ENCODE data around the gene CPA4. TPM values are rescaled to one million over a fixed set of nuclear protein-coding genes. Genes with fewer than 3 reads are reported as not detected.

Gene CPA4
- total RNA-seq, 2 experiments from 2014 or later = not detected

DNA sequence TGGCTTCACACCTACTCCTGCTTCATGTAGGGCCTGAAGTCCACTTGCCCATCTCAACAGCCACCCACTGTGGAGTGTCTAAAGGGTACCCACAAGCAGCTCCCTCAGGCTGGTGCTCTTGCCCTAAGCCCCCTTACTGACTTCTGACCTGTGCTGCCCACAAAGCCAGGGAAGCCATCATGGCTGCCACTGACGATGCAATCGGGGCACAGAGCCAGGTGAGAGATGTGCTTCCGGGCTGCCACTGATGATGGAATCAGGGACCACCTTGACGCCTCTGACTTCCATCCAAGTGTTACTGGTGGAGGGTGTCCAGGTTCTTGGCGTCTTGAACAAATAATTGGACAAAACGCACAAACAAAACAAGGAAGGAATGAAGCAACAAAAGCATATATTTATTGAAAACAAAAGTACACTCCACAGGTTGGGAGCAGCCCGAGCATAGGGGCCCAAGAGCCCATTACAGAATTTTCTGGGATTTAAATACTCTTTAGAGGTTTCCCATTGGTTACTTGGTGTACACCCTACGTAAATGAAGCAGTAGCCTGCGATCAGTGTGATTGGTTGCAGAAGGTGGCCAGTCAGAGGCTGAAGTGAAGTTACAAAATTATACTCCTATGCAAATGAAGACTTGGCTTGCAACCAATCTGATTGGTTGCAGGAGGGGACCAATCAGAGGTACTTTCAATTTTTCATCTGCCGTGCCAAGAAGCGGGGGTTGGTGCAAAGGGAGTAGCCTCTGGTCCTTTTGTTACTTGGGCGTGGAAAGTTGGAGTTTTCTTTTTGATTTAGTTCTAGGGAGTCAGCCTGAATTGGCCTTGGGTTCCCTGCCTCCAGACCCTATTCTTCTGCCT lies 21.8 kb upstream of the CPA4 start:
- H3K4me3 ChIP-seq (ENCODE audit: low read depth, low read length, poor library complexity, severe bottlenecking) = no peak overlapping the region
- TF ChIP-seq, protein P1, sequence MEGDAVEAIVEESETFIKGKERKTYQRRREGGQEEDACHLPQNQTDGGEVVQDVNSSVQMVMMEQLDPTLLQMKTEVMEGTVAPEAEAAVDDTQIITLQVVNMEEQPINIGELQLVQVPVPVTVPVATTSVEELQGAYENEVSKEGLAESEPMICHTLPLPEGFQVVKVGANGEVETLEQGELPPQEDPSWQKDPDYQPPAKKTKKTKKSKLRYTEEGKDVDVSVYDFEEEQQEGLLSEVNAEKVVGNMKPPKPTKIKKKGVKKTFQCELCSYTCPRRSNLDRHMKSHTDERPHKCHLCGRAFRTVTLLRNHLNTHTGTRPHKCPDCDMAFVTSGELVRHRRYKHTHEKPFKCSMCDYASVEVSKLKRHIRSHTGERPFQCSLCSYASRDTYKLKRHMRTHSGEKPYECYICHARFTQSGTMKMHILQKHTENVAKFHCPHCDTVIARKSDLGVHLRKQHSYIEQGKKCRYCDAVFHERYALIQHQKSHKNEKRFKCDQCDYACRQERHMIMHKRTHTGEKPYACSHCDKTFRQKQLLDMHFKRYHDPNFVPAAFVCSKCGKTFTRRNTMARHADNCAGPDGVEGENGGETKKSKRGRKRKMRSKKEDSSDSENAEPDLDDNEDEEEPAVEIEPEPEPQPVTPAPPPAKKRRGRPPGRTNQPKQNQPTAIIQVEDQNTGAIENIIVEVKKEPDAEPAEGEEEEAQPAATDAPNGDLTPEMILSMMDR (conservative IDR thresholded peaks at IDR 0.05; ENCODE audit: low read length) = no peak
- TF ChIP-seq EZH2phosphoT487 (IDR thresholded peaks at IDR 0.05; ENCODE audit: borderline replicate concordance, low read depth, low read length) = no peak
- ChIA-PET CTCF (ENCODE audit: unreplicated experiment) (no interaction called here), POLR2A (no interaction called here)
- no peak for DNase-seq (ENCODE audit: low spot score)
- no peaks in the 10 kb centered on the region for H3K79me2 ChIP-seq (ENCODE audit: insufficient read depth, low read depth, low read length)
- no peaks in the 10 kb centered on the region for H4K20me1 ChIP-seq (ENCODE audit: insufficient read depth, low read length)
- H3K4me1 ChIP-seq (ENCODE audit: insufficient read depth, low read length, poor library complexity, severe bottlenecking) = no peaks in the 10 kb centered on the region
- H3K9me3 ChIP-seq (ENCODE audit: low read length) = no peaks in the 10 kb centered on the region
- H3K4me2 ChIP-seq (ENCODE audit: low read length) = no peak overlapping the region
- no TSS peak for BruUV-seq (replicated peaks)
- no peaks in the 10 kb centered on the region for H3K9me2 ChIP-seq (ENCODE audit: insufficient read depth, low read length)
- H3K36me3 ChIP-seq (ENCODE audit: insufficient read depth, low read length) = no peaks in the 10 kb centered on the region
- no peak overlapping the region for H3K27ac ChIP-seq (ENCODE audit: low read depth, low read length, poor library complexity, severe bottlenecking)
- no peak overlapping the region for H2AFZ ChIP-seq (ENCODE audit: low read length)
- intact Hi-C loops (cut with micrococcal nuclease; ENCODE audit: unreplicated experiment) = no loop called here

DNA sequence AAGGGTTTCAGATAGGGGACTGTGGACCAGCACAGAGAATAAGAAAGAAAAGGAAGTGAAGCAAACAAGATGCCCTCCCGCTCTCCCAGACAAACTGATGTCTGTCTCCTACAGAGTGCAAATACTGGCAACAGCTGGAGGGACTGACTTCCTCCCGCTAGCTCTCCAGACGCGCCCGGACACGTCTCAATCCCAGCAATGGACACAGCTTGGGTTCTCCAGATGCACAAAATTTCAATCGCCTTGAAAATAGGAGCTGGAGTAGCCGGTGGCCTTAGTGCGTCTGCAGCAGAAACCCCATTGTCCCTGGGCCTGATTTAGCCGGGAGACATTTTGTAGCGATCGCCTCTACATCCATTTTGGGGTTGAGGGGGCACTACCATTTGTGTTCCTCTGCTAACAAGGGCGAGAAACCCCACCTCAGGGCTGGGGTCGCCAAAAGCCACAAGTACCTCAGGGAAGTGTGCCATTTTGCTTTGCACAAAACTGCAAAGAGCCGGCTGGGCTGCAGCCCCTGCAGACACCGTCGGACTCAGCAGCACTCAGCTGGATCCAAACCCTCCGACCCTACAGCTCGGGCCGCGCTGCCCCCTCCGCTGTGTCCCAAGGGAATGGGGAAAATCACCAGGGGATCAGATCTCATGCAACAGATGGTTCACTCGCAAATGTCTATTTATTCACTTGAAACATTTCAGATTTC lies 20.4 kb upstream of the CPA4 start:
- CTCF ChIA-PET (ENCODE audit: unreplicated experiment) = no interaction called here
- no peaks in the 10 kb centered on the region for H4K20me1 ChIP-seq (ENCODE audit: insufficient read depth, low read length)
- no peaks in the 10 kb centered on the region for H3K79me2 ChIP-seq (ENCODE audit: insufficient read depth, low read depth, low read length)
- no peak for TF ChIP-seq EZH2phosphoT487 (IDR thresholded peaks at IDR 0.05; ENCODE audit: borderline replicate concordance, low read depth, low read length)
- TF ChIP-seq, protein P1 (conservative IDR thresholded peaks at IDR 0.05; ENCODE audit: low read length) = no peak
- no peaks in the 10 kb centered on the region for H3K9me2 ChIP-seq (ENCODE audit: insufficient read depth, low read length)
- no TSS peak for BruUV-seq (replicated peaks)
- no peak for DNase-seq (ENCODE audit: low spot score)
- no peak overlapping the region for H3K4me2 ChIP-seq (ENCODE audit: low read length)
- H3K36me3 ChIP-seq (ENCODE audit: insufficient read depth, low read length) = no peaks in the 10 kb centered on the region
- H3K27ac ChIP-seq (ENCODE audit: low read depth, low read length, poor library complexity, severe bottlenecking) = no peak overlapping the region
- POLR2A ChIA-PET = interaction anchor here (0.7 kb wide), 1 partner anchor 782 kb away, joined by 3 read pairs; no protein-coding TSS in a partner anchor
- intact Hi-C loops (cut with micrococcal nuclease; ENCODE audit: unreplicated experiment) = no loop called here
- H2AFZ ChIP-seq (ENCODE audit: low read length) = no peak overlapping the region
- H3K4me1 ChIP-seq (ENCODE audit: insufficient read depth, low read length, poor library complexity, severe bottlenecking) = no peaks in the 10 kb centered on the region
- H3K9me3 ChIP-seq (ENCODE audit: low read length) = no peaks in the 10 kb centered on the region
- no peak overlapping the region for H3K4me3 ChIP-seq (ENCODE audit: low read depth, low read length, poor library complexity, severe bottlenecking)
